ENCODE results near the gene AADACL4. TPM values are rescaled to one million over a fixed set of nuclear protein-coding genes. Genes with fewer than 3 reads are reported as not detected.

Gene AADACL4
- total and polyA plus RNA-seq, 2 experiments from 2014 or later = 0.20 TPM; not detected in 1

DNA sequence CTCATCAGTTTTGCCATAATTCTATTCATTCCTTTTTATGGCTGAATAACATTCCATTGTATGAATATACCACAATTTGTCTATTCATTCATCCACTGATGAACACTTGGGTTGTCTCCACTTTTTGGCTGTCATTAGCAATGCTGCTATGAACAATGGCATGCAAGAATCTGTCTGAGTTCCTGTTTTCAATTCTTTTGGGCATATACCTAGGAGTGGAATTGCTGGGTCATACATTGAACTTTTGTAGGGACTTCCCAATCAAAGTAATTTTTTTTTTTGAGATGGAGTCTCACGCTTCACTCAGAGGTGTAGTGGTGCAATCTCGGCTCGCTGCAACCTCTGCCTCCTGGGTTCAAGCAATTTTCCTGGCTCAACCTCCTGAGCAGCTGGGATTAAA lies 34.9 kb downstream of the AADACL4 start:
- Histone ChIP-seq H3K27ac (no peak overlapping the region), H3K4me3 (no peak overlapping the region), H3K9me3 (ENCODE audit: low read depth) (no peaks in the 10 kb centered on the region), H3K79me2 (no peaks in the 10 kb centered on the region), H4K20me1 (ENCODE audit: insufficient read depth, poor library complexity, severe bottlenecking) (no peaks in the 10 kb centered on the region), H3K27me3 (no peaks in the 10 kb centered on the region), H3K4me1 (ENCODE audit: insufficient read depth) (no peaks in the 10 kb centered on the region), H3K4me2 (no peak overlapping the region), H2AFZ (no peak overlapping the region), H3K36me3 (replicated peaks; ENCODE audit: insufficient read depth, low read depth) (no peaks in the 10 kb centered on the region), H3K9me2 (replicated peaks; ENCODE audit: insufficient read depth) (no peaks in the 10 kb centered on the region)
- WGBS (ENCODE audit: low lambda C conversion rate, missing lambda C conversion rate) = 92% methylated on average over 3 of the region's 3 CpGs
- DNase-seq (ENCODE audit: low spot score) = no peak
- TF ChIP-seq EZH2 (IDR thresholded peaks at IDR 0.05; ENCODE audit: borderline replicate concordance) (no peak), EZH2phosphoT487 (IDR thresholded peaks at IDR 0.05; ENCODE audit: low read depth, severe bottlenecking, unreplicated experiment) (no peak)
- TF ChIP-seq, protein P1, sequence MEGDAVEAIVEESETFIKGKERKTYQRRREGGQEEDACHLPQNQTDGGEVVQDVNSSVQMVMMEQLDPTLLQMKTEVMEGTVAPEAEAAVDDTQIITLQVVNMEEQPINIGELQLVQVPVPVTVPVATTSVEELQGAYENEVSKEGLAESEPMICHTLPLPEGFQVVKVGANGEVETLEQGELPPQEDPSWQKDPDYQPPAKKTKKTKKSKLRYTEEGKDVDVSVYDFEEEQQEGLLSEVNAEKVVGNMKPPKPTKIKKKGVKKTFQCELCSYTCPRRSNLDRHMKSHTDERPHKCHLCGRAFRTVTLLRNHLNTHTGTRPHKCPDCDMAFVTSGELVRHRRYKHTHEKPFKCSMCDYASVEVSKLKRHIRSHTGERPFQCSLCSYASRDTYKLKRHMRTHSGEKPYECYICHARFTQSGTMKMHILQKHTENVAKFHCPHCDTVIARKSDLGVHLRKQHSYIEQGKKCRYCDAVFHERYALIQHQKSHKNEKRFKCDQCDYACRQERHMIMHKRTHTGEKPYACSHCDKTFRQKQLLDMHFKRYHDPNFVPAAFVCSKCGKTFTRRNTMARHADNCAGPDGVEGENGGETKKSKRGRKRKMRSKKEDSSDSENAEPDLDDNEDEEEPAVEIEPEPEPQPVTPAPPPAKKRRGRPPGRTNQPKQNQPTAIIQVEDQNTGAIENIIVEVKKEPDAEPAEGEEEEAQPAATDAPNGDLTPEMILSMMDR (IDR thresholded peaks at IDR 0.05; ENCODE audit: poor library complexity) = no peak

- no peaks in the 10 kb centered on the region for H3K36me3 ChIP-seq (replicated peaks; ENCODE audit: insufficient read depth, low read depth)
- no peaks in the 10 kb centered on the region for H4K20me1 ChIP-seq (ENCODE audit: insufficient read depth, poor library complexity, severe bottlenecking)
- no peak overlapping the region for H3K4me2 ChIP-seq
- no peaks in the 10 kb centered on the region for H3K79me2 ChIP-seq
- no peak overlapping the region for H3K4me3 ChIP-seq
- 79% methylated on average over 2 of the region's 2 CpGs for WGBS (ENCODE audit: low lambda C conversion rate, missing lambda C conversion rate)
- H3K9me2 ChIP-seq (replicated peaks; ENCODE audit: insufficient read depth) = no peaks in the 10 kb centered on the region
- DNase-seq (ENCODE audit: low spot score) = no peak
- no peaks in the 10 kb centered on the region for H3K4me1 ChIP-seq (ENCODE audit: insufficient read depth)
- H3K27me3 ChIP-seq = no peaks in the 10 kb centered on the region
- H2AFZ ChIP-seq = no peak overlapping the region
- no peaks in the 10 kb centered on the region for H3K9me3 ChIP-seq (ENCODE audit: low read depth)
- no peak overlapping the region for H3K27ac ChIP-seq
- TF ChIP-seq EZH2phosphoT487 (IDR thresholded peaks at IDR 0.05; ENCODE audit: low read depth, severe bottlenecking, unreplicated experiment) = no peak
- no peak for TF ChIP-seq EZH2 (IDR thresholded peaks at IDR 0.05; ENCODE audit: borderline replicate concordance)
- TF ChIP-seq, protein P1 (IDR thresholded peaks at IDR 0.05; ENCODE audit: poor library complexity) = no peak
Observed at GRCh38 chr1:12690156-12690555, 46.3 kb downstream of the AADACL4 start.

DNA sequence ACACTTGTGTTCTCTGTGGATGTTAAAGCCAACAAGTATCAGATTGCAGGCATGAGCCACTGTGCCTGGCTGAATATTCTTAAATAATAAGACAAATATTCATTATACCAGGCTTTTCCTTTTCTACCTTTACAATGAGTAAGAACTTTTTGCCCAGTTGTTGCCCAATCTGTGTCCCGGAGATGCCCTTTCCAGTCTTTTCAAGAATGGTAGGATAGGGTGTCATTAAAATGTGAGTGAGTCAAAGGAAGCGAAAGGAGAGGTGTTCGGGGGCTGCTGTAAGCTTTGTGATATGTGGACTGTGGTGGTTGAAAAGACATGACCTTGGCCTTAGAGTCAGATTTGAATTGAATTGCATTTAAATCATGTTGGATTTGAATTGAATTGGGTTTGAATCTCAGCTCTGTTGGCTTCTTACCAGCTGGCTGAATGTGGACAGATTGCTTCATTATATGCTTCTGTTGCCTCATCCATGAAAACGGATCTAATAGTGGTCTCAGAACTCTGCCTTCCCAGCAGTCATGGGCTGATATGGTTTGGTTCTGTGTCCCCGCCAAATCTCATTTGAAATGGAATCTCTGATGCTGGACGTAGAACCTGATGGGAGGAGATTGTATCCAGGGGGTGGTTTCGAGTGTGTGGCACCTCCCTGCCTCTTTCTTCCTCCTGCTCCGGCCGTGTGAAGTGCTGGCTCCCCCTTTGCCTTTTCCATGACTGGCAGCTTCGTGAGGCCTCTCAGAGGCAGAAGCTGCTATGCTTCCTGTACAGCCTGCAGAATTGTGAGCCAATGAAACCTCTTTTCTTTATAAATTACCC lies 49.3 kb downstream of the AADACL4 start:
- Histone ChIP-seq H3K9me3 (ENCODE audit: low read depth) (no peaks in the 10 kb centered on the region), H3K4me2 (no peak overlapping the region), H3K4me3 (no peak overlapping the region), H3K4me1 (ENCODE audit: insufficient read depth) (no peaks in the 10 kb centered on the region), H2AFZ (no peak overlapping the region), H3K27ac (no peak overlapping the region), H3K9me2 (replicated peaks; ENCODE audit: insufficient read depth) (no peaks in the 10 kb centered on the region), H3K79me2 (no peaks in the 10 kb centered on the region), H3K36me3 (replicated peaks; ENCODE audit: insufficient read depth, low read depth) (no peaks in the 10 kb centered on the region), H4K20me1 (ENCODE audit: insufficient read depth, poor library complexity, severe bottlenecking) (no peaks in the 10 kb centered on the region), H3K27me3 (no peaks in the 10 kb centered on the region)
- no peak for DNase-seq (ENCODE audit: low spot score)
- 84% methylated on average over 10 of the region's 10 CpGs for WGBS (ENCODE audit: low lambda C conversion rate, missing lambda C conversion rate)
- TF ChIP-seq EZH2phosphoT487 (IDR thresholded peaks at IDR 0.05; ENCODE audit: low read depth, severe bottlenecking, unreplicated experiment) = no peak
- no peak for TF ChIP-seq EZH2 (IDR thresholded peaks at IDR 0.05; ENCODE audit: borderline replicate concordance)
- TF ChIP-seq, protein P1 (IDR thresholded peaks at IDR 0.05; ENCODE audit: poor library complexity) = no peak

All from hepatocyte (in vitro differentiated cells).